GM21576 (cell line): ENCODE data around the gene POLR2F.

ENCODE experiments used
- ATAC-seq: cut with Tn5 transposase; IDR thresholded peaks from one replicate; pipeline ENCODE4 v1.9.1; 2021; ENCODE audit warnings: mild to moderate bottlenecking, moderate library complexity; ENCODE audit not compliant: unreplicated experiment

Gene POLR2F

DNA sequence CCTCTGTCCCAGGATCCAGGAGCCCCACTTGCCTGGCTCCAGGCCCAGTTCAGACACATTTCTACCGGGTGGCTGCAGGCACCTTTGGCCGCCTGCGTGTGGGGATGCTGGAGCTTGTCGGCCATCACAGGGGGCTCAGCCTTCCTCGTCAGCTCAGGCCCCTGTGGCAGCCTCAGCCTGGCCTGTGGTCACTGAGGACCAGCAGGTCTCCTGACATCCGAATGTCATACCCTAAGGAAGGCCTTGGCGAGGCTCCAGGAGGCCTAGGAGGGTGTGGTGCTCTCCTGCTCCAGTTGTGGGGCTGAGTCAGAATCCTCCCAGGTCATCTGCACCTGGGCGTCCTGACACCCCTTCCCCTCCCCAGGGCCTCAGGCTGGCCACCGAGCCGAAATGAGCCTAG is 45.7 kb downstream of the POLR2F start:
- no peak for ATAC-seq

DNA sequence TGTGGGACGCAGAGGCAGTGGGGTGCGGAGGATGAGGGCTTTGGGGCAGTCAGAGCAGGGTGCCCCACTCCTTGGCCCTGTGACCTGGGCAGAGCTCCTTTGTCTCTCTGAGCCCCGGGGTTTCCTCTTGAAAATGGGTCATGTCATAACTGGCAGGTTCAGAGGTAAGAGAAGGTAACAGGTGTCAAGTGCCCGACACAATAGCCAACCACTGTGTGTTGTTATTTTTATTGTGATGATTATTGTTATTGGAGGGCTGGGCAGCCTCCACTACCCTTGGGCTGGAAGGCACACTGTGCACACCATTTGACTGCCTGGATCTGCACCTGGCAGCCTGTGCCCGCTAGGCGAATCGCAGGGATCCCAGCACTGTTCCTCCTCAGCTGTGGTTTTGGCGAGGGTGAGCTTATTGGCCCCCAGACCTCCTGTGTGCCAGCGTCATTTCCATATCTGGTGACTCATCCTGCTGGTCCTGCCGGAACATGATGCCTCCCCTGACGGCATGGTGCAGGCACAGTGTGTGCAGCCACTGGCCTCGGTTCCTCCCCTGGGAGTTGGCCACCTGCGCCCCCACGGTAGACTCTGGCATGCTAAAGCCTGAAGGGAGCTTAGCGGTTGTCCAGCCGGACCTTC is 46.3 kb downstream of the POLR2F start:
- ATAC-seq, result no peak

DNA sequence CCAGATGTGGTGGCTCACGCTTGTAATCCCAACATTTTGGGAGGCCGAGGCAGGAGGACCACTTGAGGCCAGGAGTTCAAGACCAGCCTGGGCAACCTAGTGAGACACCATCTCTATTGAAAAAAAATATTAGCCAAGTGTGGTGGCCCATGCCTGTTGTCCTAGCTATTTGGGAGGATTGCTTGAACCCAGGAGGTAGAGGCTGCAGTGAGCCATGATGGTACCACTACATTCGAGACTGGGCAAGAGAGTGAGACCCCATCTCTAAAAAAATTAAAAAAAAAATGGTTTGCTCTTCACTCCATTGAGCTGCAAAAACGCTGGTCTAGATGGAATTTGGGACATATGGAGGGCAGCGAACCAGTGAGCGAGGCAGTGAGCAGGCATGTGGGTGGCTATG is 52.4 kb downstream of the POLR2F start:
- no peak for ATAC-seq

DNA sequence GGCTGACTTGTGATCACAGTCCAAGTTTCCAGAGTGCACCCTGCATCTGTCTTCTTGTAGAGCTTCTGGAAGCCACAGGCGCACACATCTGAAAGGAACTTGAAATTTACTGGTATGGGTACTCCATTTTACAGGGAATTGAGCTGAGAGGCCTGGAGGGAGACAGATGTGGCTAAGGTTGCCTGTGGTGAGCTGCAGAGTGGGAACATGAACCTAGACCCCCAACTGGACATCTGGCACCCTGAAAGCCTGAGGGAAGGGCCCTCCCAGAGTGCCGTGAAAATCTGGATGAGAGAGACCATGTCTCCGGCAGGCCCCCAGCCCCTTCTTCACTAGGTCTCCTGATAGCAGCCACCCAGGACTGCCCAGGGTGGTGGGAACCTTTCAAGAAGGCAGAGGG is 53.4 kb downstream of the POLR2F start:
- no peak for ATAC-seq

DNA sequence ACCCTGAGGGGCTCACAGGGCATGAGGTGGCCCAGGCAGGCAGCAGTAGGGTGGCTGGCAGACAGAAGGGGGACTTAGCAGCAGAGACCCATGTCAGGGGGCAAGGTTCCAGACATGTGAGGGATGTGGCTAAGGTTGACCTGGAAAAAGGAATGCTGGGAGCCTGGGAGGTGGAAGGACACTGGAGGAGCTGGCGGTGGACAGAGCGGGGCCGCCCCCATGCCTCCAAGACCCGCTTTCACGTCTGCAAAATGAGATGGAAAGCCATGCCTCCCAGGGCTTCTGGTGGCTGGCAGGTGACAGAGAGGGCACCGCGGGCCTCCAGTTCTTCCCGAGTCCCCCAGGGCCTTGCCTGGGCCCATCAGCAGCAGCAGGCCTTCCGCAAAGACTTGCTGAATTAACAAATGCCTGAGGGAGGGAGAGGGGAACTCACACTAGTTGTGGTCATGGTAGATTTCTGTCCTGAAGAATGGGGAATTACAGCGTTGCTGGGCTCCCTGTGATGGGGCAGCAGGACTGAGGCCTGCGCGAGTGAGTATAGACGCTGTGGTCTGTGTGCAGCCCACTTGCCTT is 53.9 kb downstream of the POLR2F start:
- no peak for ATAC-seq

DNA sequence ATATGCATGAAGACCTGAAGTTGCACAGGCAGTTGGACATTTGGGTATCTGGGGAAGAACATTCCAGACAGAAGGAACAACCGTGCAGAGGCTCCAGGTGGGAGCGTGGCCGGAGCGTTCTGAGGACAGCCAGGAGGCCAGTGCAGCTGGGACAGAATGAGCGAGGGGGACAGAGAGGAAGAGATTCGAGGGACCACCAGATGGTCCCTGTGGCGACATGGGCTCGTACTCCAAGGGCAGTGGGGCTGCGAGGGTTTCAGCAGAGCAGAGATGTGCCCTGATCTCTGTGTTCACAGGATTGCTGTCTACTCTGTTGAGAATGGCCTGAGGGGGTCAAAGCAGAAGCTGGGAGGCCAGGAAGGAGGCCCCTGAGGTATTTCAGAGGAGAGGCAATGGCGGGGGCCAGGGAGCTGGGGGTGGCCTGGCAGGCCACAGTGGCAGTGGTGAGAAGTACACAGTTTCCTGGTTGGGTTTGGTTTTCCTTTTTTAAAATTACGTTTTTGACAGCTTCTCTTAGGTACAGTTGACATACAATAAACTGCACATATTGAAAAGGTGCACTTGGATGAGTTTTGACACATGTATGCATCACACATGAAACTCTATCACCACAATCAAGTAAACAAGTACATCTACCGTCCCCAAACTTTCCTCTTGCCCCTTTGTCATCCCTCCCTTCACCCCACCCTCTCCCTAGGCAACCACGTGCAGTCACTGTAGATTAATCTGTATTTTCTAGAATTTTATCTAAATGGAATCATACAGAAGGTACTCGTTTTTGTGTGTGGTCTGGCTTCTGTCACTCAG is 55.7 kb downstream of the POLR2F start:
- ATAC-seq, result no peak

DNA sequence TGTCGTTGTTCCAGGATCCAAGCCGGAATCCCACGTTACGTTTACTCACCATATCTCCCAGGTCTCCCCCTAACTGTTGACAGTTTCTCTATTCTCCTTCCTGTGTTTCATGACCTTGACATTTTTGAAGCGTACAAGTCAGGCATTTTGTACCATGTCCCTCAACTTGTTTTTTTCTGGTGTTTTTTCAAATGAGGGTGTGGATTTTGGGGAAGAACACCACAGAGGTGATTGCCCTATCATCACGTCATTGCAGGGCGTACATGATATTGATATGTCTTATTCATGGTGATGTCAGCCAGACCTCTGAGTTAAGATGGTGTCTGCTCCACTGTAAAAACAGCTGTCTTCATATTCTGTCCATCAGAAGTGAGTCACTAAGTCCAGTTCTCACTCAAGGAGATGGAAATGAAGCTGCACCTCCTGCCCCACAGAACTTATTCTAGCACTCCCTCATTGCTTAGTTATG is 59.1 kb downstream of the POLR2F start:
- no peak for ATAC-seq

DNA sequence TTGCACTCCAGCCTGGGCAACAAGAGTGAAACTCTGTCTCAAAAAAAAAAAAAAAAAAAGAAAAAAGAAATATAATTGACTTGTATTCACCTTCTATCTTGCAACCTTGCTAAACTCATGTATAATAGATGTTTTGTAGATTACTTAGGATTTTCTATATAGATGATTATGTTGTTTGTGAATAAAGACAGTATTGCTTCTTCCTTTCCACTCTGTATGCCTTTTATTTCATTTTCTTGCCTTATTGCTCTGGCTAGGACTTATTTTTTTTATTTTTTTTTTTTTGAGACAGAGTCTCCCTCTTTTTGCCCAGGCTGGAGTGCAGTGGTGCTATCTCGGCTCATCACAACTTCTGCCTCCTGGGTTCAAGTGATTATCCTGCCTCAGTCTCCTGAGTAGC is 60.6 kb downstream of the POLR2F start:
- ATAC-seq, result no peak

DNA sequence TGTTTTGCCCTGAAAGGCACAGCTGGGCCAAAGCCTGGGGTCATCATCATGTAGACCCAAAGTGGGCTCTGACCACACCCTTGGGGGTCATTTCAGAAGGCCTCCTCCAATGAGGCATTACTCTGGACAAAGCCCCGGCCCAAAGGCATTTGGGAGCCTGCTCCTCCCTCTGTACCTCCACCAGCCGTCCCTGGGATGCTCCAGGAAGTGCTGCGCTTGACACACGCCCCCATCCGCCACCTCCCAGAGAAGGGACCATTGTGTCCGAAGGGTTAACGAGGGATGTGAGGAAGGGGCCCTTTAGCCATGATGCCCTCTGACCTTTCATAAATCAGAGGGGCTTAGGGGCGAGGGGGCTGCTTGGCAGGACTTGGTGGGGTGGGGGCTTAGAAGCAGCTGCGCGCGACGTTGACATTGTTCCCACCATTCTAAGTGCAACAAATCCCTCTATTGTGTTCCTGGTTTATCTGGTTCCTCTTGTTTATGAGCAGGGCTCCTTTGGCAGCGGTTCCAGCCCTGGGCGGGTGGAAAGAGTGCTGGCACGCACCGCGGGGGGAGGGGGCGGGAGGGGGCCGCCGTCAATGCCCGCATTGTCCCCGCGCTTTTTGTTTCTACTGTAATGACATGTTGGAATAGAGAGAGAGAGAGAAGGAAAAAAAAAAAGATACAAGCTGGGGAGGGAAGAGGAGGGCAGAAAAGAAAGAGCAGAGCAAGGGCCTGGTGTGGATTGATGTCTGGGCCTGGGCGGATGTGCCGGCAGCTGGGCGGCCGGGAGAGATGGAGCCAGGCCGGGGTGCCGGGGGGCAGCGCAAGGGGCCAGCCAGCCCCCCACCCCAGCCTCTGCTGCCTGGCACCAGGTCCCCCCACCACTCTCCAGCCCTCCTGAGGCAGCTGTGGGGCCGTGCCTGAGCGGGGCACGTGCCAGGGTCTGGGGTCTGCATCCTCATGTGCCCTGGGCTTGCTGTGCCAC is 63.0 kb downstream of the POLR2F start:
- no peak for ATAC-seq

DNA sequence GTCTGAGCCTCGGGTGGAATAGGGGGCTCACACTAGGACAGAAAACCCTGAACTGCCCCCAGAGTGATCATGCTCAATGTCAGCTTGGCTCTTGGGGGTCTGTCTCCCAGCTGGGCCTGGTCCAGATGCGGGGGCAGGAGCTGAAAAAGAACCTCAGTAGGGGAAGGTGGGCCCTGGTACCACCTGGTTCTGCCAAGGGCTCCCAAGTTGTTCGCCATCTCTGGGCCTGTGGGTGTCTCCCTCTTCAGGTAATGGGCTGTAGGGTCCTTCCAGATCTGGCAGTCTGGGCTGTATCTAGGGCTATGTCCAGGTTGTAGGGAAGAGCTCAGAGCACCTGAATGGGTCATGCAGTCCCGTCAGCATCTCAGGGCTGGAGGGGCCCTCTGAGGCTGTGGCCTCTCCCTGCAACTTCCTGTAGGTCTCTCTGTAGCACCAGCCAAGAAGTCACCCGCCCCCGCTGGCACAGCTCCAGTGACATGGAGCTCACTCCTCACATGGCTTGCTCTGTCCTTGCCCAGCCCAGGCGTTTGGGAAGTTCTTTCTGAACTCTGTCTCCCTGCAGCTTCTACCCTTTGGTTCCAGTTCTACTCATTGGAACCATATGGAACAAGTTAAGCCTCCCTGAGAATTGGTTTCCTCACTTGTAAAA is 63.9 kb downstream of the POLR2F start:
- no peak for ATAC-seq

DNA sequence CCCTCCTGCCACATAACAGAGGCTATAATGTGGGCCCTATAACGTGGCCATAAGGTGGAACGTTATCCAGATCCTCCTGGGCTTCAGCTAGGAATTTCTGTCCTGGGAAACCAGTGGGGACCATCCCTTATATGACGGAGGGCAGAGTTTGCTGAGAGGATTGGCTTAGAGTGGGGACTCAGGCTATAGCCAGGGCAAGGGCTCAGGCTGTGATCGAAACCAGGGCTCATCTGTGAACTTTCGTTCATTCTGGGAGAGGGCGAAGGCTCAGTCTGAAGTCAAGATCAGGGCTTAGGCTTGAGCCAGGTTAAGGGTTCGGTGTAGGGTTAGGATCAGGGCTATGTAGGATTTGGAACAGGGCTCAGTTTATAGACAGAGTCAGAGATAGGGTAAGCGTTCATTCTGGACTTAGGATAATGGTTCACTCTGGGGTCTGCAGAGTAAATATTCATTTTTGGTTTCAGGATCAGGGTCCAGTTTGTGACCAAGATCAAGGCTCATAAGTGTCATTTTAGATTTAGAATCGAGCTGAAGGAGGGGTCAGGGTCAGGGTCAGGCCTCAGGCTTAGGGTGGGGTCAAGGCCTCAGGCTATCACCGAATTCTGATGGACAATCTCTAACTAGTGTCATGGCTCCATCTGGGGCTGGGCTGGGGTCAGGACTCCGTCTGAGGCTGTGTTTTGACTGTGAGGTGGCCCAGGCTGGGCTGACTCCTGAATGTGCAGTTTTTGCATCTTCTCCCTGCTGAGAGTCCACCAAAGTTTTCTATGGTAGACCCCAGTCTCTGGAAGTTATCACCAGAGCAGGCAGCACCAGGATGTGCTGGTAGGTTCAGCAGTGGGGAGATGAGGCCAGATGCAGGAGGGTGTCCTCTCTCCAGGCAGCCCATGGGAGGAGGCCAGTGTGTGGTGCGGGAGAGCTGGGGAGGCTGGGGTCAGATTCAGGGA is 64.7 kb downstream of the POLR2F start:
- ATAC-seq, result no peak
